K562 (cell line): Measurements from ENCODE around the gene MYPN. TPM values are rescaled to one million over a fixed set of nuclear protein-coding genes. Genes with fewer than 3 reads are reported as not detected.

ENCODE experiments used
- ATAC-seq: fragments of 200-7000 bp; cut with Tn5 transposase; 3 replicates; pipeline ENCODE4 v1.9.1; 2020; ENCODE audit warnings: moderate library complexity
- BruUV-seq: library from RNA; stranded (reverse); fragments of 400-500 nt; replicated peaks from 2 replicates; lab custom pipeline; 2021; lab: Mats Ljungman, UMichigan
- CTCF ChIA-PET: fragments of 300-600 bp; formaldehyde crosslinking; extraction: SDS; loops from one replicate; lab custom pipeline; 2021; ENCODE audit warnings: low intra/inter-chr PET ratio; lab: Yijun Ruan, JAX
- POLR2A ChIA-PET: fragments of 300-600, 350-650 bp; sonication (Branson Sonifier 250); formaldehyde crosslinking; extraction: SDS; loops from one replicate; lab custom pipeline; 2021; ENCODE audit warnings: antibody characterized with exemption, inconsistent platforms; lab: Yijun Ruan, JAX
- DNase-seq, 4 experiments: peaks; one replicate each; pipeline versions ENCODE4 v3.0.0 to v3.0.0-alpha.2; 2011 to 2018; ENCODE audit warnings: low spot score in 3 of 4, mixed read lengths in 3 of 4; ENCODE audit errors: extremely low read depth in 1 of 4
- FAIRE-seq: peaks from 2 replicates; lab custom pipeline; 2011; peaks lifted over from hg19 to GRCh38; lab: Jason Lieb, UNC
- H2AFZ ChIP-seq: 2 replicates; pipeline ENCODE4 v1.6.0; 2011; ENCODE audit warnings: low read depth, low read length, control low read depth, inconsistent platforms
- H3K27ac ChIP-seq: fragments of 200-600 bp; 3 replicates; pipeline ENCODE4 v1.8.0; 2011; ENCODE audit warnings: low read depth, mild to moderate bottlenecking, control low read depth, inconsistent platforms, low read length, moderate library complexity, mixed read lengths; ENCODE audit errors: extremely low read depth
- H3K27me3 ChIP-seq, 2 experiments: fragments of 300-600 bp in 1 of 2; 2 replicates in 1 of 2; 3 replicates in 1 of 2; pipeline versions ENCODE4 v1.6.0 to v1.8.0; 2011; ENCODE audit warnings: inconsistent platforms in 2 of 2, low read length in 2 of 2, mild to moderate bottlenecking in 1 of 2, mixed read lengths in 1 of 2, moderate library complexity in 1 of 2; ENCODE audit not compliant: control insufficient read depth in 2 of 2, insufficient read depth in 2 of 2
- H3K36me3 ChIP-seq: fragments of 300-600 bp; 3 replicates; pipeline ENCODE4 v1.8.0; 2011; ENCODE audit warnings: mild to moderate bottlenecking, low read length, inconsistent platforms; ENCODE audit not compliant: control insufficient read depth, insufficient read depth
- H3K4me1 ChIP-seq, 2 experiments: fragments of 200-600 bp in 1 of 2; replicated peaks in 1 of 2; 2 replicates in 1 of 2; 3 replicates in 1 of 2; pipeline versions ENCODE4 v1.5.1 to v1.8.0; 2011; ENCODE audit warnings: inconsistent platforms in 2 of 2, low read length in 2 of 2, mild to moderate bottlenecking in 1 of 2, mixed read lengths in 1 of 2, moderate library complexity in 1 of 2; ENCODE audit not compliant: control insufficient read depth in 2 of 2, insufficient read depth in 2 of 2
- H3K4me2 ChIP-seq: 2 replicates; pipeline ENCODE4 v1.6.1; 2011; ENCODE audit warnings: low read length, control low read depth, inconsistent platforms, mixed read lengths; ENCODE audit not compliant: insufficient read depth
- H3K4me3 ChIP-seq: fragments of 200-600 bp; sonication (generic), shearing (Covaris generic); 2 replicates; pipeline ENCODE4 v1.5.1; 2016; ENCODE audit warnings: control low read depth, inconsistent platforms
- H3K79me2 ChIP-seq: fragments of 200-600 bp; 3 replicates; pipeline ENCODE4 v1.8.0; 2011; ENCODE audit warnings: low read length, inconsistent platforms; ENCODE audit not compliant: control insufficient read depth, insufficient read depth
- H3K9ac ChIP-seq, 2 experiments: 2 replicates each; pipeline versions ENCODE4 v1.6.0 to v1.6.1; 2011; ENCODE audit warnings: low read depth in 2 of 2, low read length in 2 of 2, control low read depth in 1 of 2, inconsistent platforms in 1 of 2, mild to moderate bottlenecking in 1 of 2, mixed read lengths in 1 of 2; ENCODE audit not compliant: insufficient read depth in 1 of 2
- H3K9me1 ChIP-seq: one replicate; pipeline ENCODE4 v1.6.0; 2011; ENCODE audit warnings: inconsistent platforms, mild to moderate bottlenecking, low read length, moderate library complexity; ENCODE audit not compliant: control insufficient read depth, insufficient read depth
- H3K9me3 ChIP-seq: replicated peaks from 2 replicates; pipeline ENCODE4 v1.5.1; 2011; ENCODE audit warnings: low read depth, low read length, inconsistent platforms; ENCODE audit not compliant: control insufficient read depth, insufficient read depth
- H4K20me1 ChIP-seq: replicated peaks from 2 replicates; pipeline ENCODE4 v1.6.1; 2011; ENCODE audit warnings: low read length, inconsistent platforms, mixed read lengths; ENCODE audit not compliant: control insufficient read depth, insufficient read depth
- KLF13 ChIP-seq: fragments of 450-650 bp; IDR thresholded peaks from 2 replicates; pipeline ENCODE4 v1.6.1; 2016; ENCODE audit warnings: missing genetic modification characterization, low read depth, mild to moderate bottlenecking, missing compliant biosample characterization, moderate library complexity, borderline replicate concordance
- MTA3 ChIP-seq: fragments of 450-650 bp; formaldehyde crosslinking; IDR thresholded peaks from 2 replicates; pipeline ENCODE4 v1.6.1; 2017; ENCODE audit warnings: mild to moderate bottlenecking, borderline replicate concordance
- NFE2 ChIP-seq: IDR thresholded peaks from 2 replicates; pipeline ENCODE4 v1.6.1; 2014; ENCODE audit warnings: antibody characterized with exemption, low read depth
- NFIC ChIP-seq: fragments of 450-650 bp; IDR thresholded peaks from 2 replicates; pipeline ENCODE4 v1.6.1; 2017; ENCODE audit warnings: mild to moderate bottlenecking, inconsistent platforms
- POLR2AphosphoS2 ChIP-seq: IDR thresholded peaks from 2 replicates; pipeline ENCODE4 v1.6.1; 2012; ENCODE audit warnings: low read length, improper control_type of control experiment
- SIX5 ChIP-seq, 2 experiments: IDR thresholded peaks; 2 replicates each; pipeline ENCODE4 v1.6.1; 2011; ENCODE audit warnings: low read length in 2 of 2, borderline replicate concordance in 1 of 2, low read depth in 1 of 2, mild to moderate bottlenecking in 1 of 2, moderate library complexity in 1 of 2; ENCODE audit not compliant: insufficient read depth in 1 of 2
- SMAD3 ChIP-seq: fragments of 450-650 bp; formaldehyde crosslinking; conservative IDR thresholded peaks from 2 replicates; pipeline ENCODE4 v1.4.0; 2020; ENCODE audit warnings: mild to moderate bottlenecking
- SRSF3 ChIP-seq: fragments of 200-400 bp; formaldehyde crosslinking; IDR thresholded peaks from 2 replicates; pipeline ENCODE4 v1.6.1; 2016; ENCODE audit warnings: mild to moderate bottlenecking, low read length, moderate library complexity; ENCODE audit not compliant: insufficient read depth
- ZBTB8A ChIP-seq: fragments of 450-650 bp; IDR thresholded peaks from 2 replicates; pipeline ENCODE4 v1.6.1; 2018; ENCODE audit warnings: mild to moderate bottlenecking, moderate library complexity; ENCODE audit not compliant: partially characterized antibody
- ZNF12 ChIP-seq: sonication (generic); formaldehyde crosslinking; IDR thresholded peaks from 2 replicates; pipeline ENCODE4 v1.4.0; 2020; ENCODE audit warnings: mild to moderate bottlenecking, missing genetic modification reagents
- ZNF24 ChIP-seq: fragments of 450-650 bp; IDR thresholded peaks from 2 replicates; pipeline ENCODE4 v1.6.1; 2016
- ZNF518B ChIP-seq: fragments of 250-450 bp; sonication (Bioruptor Pico); IDR thresholded peaks from 2 replicates; pipeline ENCODE4 v1.5.0; 2021; ENCODE audit warnings: mild to moderate bottlenecking, moderate library complexity
- WGBS: fragments of 100-300 bp; shearing (Covaris generic); methylation state at CpG from one replicate; pipeline ENCODE4 v1.1.6; 2016; ENCODE audit warnings: low coverage, mixed read lengths; ENCODE audit not compliant: insufficient coverage; ENCODE audit errors: missing lambda C conversion rate; 5-methylcytosine and 5-hydroxymethylcytosine counted together
- in situ Hi-C: fragments of 300-500 bp; cut with MboI; formaldehyde crosslinking; loops from 4 replicates; pipeline ENCODE4 v1.15.0; 2018; ENCODE audit warnings: inconsistent platforms, mixed read lengths
- intact Hi-C: fragments of 100-400 bp; cut with micrococcal nuclease; formaldehyde crosslinking; loops from 2 replicates; pipeline ENCODE4 v1.14.2; 2022
- polyA plus RNA-seq, 8 experiments: library from polyadenylated mRNA; depleted of rRNA in 4 of 8; stranded (reverse) in 5 of 8; unstranded in 3 of 8; fragments of >200 nt; fragmentation: Nextera tagmentation in 2 of 8; fragmentation: Illumina TruSeq in 1 of 8; extraction: Ambion mirVana in 2 of 8; extraction: Trizol in 1 of 8; gene quantifications; 2 replicates each; pipeline versions ENCODE4 v1.2.1 to v1.2.3, GENCODE V29; 2011 to 2014; ENCODE audit warnings: inconsistent platforms in 1 of 8, missing spikeins in 1 of 8
- total RNA-seq, 7 experiments: library from RNA; depleted of rRNA in 6 of 7; stranded (reverse); fragments of >200 nt in 6 of 7; fragmentation: Illumina TruSeq in 2 of 7; extraction: Trizol in 2 of 7; gene quantifications; 2 replicates each; pipeline versions ENCODE4 v1.2.1 to v1.2.3, GENCODE V29; 2011 to 2021; ENCODE audit warnings: low replicate concordance in 1 of 7
- TF ChIP-seq, protein P1 (sequence below), 2 experiments: fragments of 450-650 bp; conservative IDR thresholded peaks; 2 replicates each; pipeline ENCODE4 v1.6.1; 2017; ENCODE audit warnings: mild to moderate bottlenecking in 2 of 2, moderate library complexity in 2 of 2
- TF ChIP-seq, protein P2 (sequence below): fragments of 250-450 bp; sonication (Bioruptor Pico); IDR thresholded peaks from 2 replicates; pipeline ENCODE4 v1.5.0; 2020; ENCODE audit warnings: mild to moderate bottlenecking, borderline replicate concordance
- TF ChIP-seq, protein P3 (sequence below): fragments of 450-650 bp; IDR thresholded peaks from 2 replicates; pipeline ENCODE4 v1.6.1; 2016; ENCODE audit warnings: missing biosample characterization, missing genetic modification characterization

MYPN gene
- total and polyA plus RNA-seq, 9 of the 15 experiments (the other 6 are each of a cell fraction or from before 2014, with no cell fraction given), result not detected

GRCh38 chr10:68239596-68240150, 130.4 kb downstream of the MYPN start:
- no peak for ATAC-seq
- Histone ChIP-seq H3K36me3 (no peaks in the 10 kb centered on the region), H4K20me1 (no peaks in the 10 kb centered on the region), H3K4me1 (no peaks in the 10 kb centered on the region), H2AFZ (no peak overlapping the region), H3K9me3 (no peaks in the 10 kb centered on the region), H3K9ac (no peak overlapping the region), H3K4me3 (no peak overlapping the region), H3K79me2 (no peaks in the 10 kb centered on the region), H3K27ac (no peak overlapping the region), H3K4me2 (no peak overlapping the region), H3K27me3 (peaks cover 17 to 43% of the 10 kb centered on the region in 2 experiments), H3K9me1 (no peaks in the 10 kb centered on the region)
- in situ Hi-C loops (no loop called here), intact Hi-C loops (no loop called here)
- ChIA-PET POLR2A (interaction anchor here (0.6 to 1.8 kb wide), 2 partner anchors 14 to 24 kb away, joined by 4 read pairs; no protein-coding TSS in a partner anchor), CTCF (no interaction called here)
- FAIRE-seq, result no peak
- no peak for DNase-seq
- no TSS peak for BruUV-seq
- WGBS, result 5% methylated on average over 5 of the region's 5 CpGs
- TF ChIP-seq ZNF12 (no peak), ZBTB8A (no peak), SRSF3 (no peak), NFE2 (no peak), SIX5 (IDR thresholded peaks at IDR 0.05; ENCODE audit: borderline replicate concordance in 1 of 2, insufficient read depth in 1 of 2, low read depth in 1 of 2, low read length in 2 of 2) (no peak), MTA3 (no peak), NFIC (no peak), POLR2AphosphoS2 (no peak), KLF13 (tag) (no peak), ZNF518B (CRISPR knock-in tag) (no peak), SMAD3 (CRISPR knock-in tag) (no peak), ZNF24 (no peak)
- TF ChIP-seq, protein P1, sequence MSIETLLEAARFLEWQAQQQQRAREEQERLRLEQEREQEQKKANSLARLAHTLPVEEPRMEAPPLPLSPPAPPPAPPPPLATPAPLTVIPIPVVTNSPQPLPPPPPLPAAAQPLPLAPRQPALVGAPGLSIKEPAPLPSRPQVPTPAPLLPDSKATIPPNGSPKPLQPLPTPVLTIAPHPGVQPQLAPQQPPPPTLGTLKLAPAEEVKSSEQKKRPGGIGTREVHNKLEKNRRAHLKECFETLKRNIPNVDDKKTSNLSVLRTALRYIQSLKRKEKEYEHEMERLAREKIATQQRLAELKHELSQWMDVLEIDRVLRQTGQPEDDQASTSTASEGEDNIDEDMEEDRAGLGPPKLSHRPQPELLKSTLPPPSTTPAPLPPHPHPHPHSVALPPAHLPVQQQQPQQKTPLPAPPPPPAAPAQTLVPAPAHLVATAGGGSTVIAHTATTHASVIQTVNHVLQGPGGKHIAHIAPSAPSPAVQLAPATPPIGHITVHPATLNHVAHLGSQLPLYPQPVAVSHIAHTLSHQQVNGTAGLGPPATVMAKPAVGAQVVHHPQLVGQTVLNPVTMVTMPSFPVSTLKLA (conservative IDR thresholded peaks at IDR 0.05), result no peak
- TF ChIP-seq, protein P2, sequence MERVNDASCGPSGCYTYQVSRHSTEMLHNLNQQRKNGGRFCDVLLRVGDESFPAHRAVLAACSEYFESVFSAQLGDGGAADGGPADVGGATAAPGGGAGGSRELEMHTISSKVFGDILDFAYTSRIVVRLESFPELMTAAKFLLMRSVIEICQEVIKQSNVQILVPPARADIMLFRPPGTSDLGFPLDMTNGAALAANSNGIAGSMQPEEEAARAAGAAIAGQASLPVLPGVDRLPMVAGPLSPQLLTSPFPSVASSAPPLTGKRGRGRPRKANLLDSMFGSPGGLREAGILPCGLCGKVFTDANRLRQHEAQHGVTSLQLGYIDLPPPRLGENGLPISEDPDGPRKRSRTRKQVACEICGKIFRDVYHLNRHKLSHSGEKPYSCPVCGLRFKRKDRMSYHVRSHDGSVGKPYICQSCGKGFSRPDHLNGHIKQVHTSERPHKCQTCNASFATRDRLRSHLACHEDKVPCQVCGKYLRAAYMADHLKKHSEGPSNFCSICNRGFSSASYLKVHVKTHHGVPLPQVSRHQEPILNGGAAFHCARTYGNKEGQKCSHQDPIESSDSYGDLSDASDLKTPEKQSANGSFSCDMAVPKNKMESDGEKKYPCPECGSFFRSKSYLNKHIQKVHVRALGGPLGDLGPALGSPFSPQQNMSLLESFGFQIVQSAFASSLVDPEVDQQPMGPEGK (CRISPR knock-in tag), result no peak
- TF ChIP-seq, protein P3, sequence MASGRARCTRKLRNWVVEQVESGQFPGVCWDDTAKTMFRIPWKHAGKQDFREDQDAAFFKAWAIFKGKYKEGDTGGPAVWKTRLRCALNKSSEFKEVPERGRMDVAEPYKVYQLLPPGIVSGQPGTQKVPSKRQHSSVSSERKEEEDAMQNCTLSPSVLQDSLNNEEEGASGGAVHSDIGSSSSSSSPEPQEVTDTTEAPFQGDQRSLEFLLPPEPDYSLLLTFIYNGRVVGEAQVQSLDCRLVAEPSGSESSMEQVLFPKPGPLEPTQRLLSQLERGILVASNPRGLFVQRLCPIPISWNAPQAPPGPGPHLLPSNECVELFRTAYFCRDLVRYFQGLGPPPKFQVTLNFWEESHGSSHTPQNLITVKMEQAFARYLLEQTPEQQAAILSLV (tag), result no peak
